Measurements from ENCODE around the gene HM13. TPM values are rescaled to one million over a fixed set of nuclear protein-coding genes. Genes with fewer than 3 reads are reported as not detected.
"Not testable (repeated sequence)": the region's sequence is repeated elsewhere in the genome, so short reads cannot be mapped to it uniquely, and the experiment has no call there.

Gene HM13
- total and polyA plus RNA-seq, 3 donors from 2014 or later = 68.7 to 97.5 (median 86.7) TPM

GRCh38 chr20:31605902-31606803 is 91.9 kb downstream of the HM13 start:
- Histone ChIP-seq H3K4me1 (peaks cover 16% of the 10 kb centered on the region), H3K4me3 (peak overlapping the region; percentile 58 to 60), H3K36me3 (ENCODE audit: low read depth, missing control alignments) (no peaks in the 10 kb centered on the region), H3K9me3 (no peaks in the 10 kb centered on the region), H3K27ac (peak overlapping the region in 1 of 2 donors; percentile 67), H3K27me3 (no peaks in the 10 kb centered on the region)
- intact Hi-C loops (cut with DNase I; ENCODE audit: low total_unique reads) = no loop called here
- 11 to 14% methylated on average over 10 to 39 of the region's 39 CpGs for WGBS, 2 donors
- no peak for DNase-seq
- no peak for TF ChIP-seq CTCF (IDR thresholded peaks at IDR 0.05)
- no peak for TF ChIP-seq POLR2A (IDR thresholded peaks at IDR 0.05)

- intact Hi-C loops (cut with DNase I; ENCODE audit: low total_unique reads) = no loop called here
- Histone ChIP-seq H3K27ac (peak overlapping the region in 1 of 2 donors; percentile 67), H3K4me3 (peak overlapping the region; percentile 58 to 60), H3K9me3 (no peaks in the 10 kb centered on the region), H3K36me3 (ENCODE audit: low read depth, missing control alignments) (no peaks in the 10 kb centered on the region), H3K4me1 (peaks cover 16% of the 10 kb centered on the region), H3K27me3 (no peaks in the 10 kb centered on the region)
- TF ChIP-seq POLR2A (IDR thresholded peaks at IDR 0.05) = no peak
- TF ChIP-seq CTCF (IDR thresholded peaks at IDR 0.05) = no peak
- DNase-seq = no peak
- 48 to 73% methylated on average over 6 to 8 of the region's 8 CpGs for WGBS, 2 donors
These were observed 92.8 kb downstream of the HM13 start for GRCh38 chr20:31606804-31607639.

- Histone ChIP-seq H3K4me1 (peaks cover 16% of the 10 kb centered on the region), H3K27ac (no peak overlapping the region), H3K27me3 (no peaks in the 10 kb centered on the region), H3K4me3 (peak overlapping the region in 1 of 2 donors; percentile 6), H3K9me3 (no peaks in the 10 kb centered on the region), H3K36me3 (ENCODE audit: low read depth, missing control alignments) (no peaks in the 10 kb centered on the region)
- TF ChIP-seq CTCF (IDR thresholded peaks at IDR 0.05) = no peak
- no peak for TF ChIP-seq POLR2A (IDR thresholded peaks at IDR 0.05)
- no peak for DNase-seq
- 37 to 46% methylated on average over 9 of the region's 9 CpGs for WGBS, 2 donors
- intact Hi-C loops (cut with DNase I; ENCODE audit: low total_unique reads) = no loop called here
These were observed 93.5 kb downstream of the HM13 start for GRCh38 chr20:31607640-31608250.

- H3K27me3 ChIP-seq = no peaks in the 10 kb centered on the region
- DNase-seq = peak; percentile 53
- H3K36me3 ChIP-seq (ENCODE audit: low read depth, missing control alignments) = no peaks in the 10 kb centered on the region
- no peak for TF ChIP-seq CTCF (IDR thresholded peaks at IDR 0.05)
- TF ChIP-seq POLR2A (IDR thresholded peaks at IDR 0.05) = no peak
- intact Hi-C loops (cut with DNase I; ENCODE audit: low total_unique reads) = no loop called here
- no peak overlapping the region for H3K27ac ChIP-seq
- H3K9me3 ChIP-seq = no peaks in the 10 kb centered on the region
- WGBS, 2 donors = 6 to 7% methylated on average over 29 to 44 of the region's 45 CpGs
- peaks cover 16% of the 10 kb centered on the region for H3K4me1 ChIP-seq
- peak overlapping the region in 1 of 2 donors; percentile 6 for H3K4me3 ChIP-seq
These were observed 94.2 kb downstream of the HM13 start for GRCh38 chr20:31608251-31608945.

GRCh38 chr20:31612271-31612640 is 98.0 kb downstream of the HM13 start:
- peak overlapping the region in 1 of 2 donors; percentile 25 for H3K4me3 ChIP-seq
- H3K27me3 ChIP-seq; DNase-seq; H3K4me1 ChIP-seq; H3K27ac ChIP-seq; H3K36me3 ChIP-seq (ENCODE audit: low read depth, missing control alignments); H3K9me3 ChIP-seq: not testable (repeated sequence)
- intact Hi-C loops (cut with DNase I; ENCODE audit: low total_unique reads) = loop anchor here (5.0 kb wide), 1 partner anchor 45 kb away; no protein-coding TSS in a partner anchor
- WGBS, 2 donors = 72 to 76% methylated on average over 12 of the region's 12 CpGs

All from testis (tissue), 3 donors.